A549 treated with dexamethasone at 1 μM for 4 hours (cell line): ENCODE measurements around the gene EGF. TPM values are rescaled to one million over a fixed set of nuclear protein-coding genes. Genes with fewer than 3 reads are reported as not detected.

Experiments
- total RNA-seq: library from RNA; stranded (reverse); fragments of 200-300 nt; extraction: Qiagen RNA extraction; gene quantifications from 5 replicates; pipeline ENCODE4 v1.2.3, GENCODE V29; 2022

EGF gene
- total RNA-seq = 0.13 to 0.48 TPM (median 0.24 TPM) in 5 replicates

GRCh38 chr4:109912706-109913595 lies at the start of gene EGF:
EGF (plus strand) TSS chr4:109912883; CDS start chr4:109913336, 453 bp downstream.

Other genes with a start within 250 kb of the EGF start
- gene CASP6, start 209.4 kb upstream of the EGF start, total RNA-seq = 13.4 to 17.5 TPM (median 13.9 TPM) in 5 replicates
- gene PLA2G12A, start 182.8 kb upstream of the EGF start, total RNA-seq = 10.7 to 14.6 TPM (median 12.1 TPM) in 5 replicates
- gene CFI, start 110.9 kb upstream of the EGF start, total RNA-seq = 0.29 to 1.0 TPM (median 0.92 TPM) in 5 replicates
- gene GAR1, start 97.1 kb upstream of the EGF start, total RNA-seq = 36.8 to 41.8 TPM (median 38.9 TPM) in 5 replicates
- gene RRH, start 84.9 kb upstream of the EGF start, total RNA-seq = 0.06 to 0.08 TPM (median 0.07 TPM) in 3 of 5 replicates, not detected in the others
- gene LRIT3, start 64.8 kb upstream of the EGF start, total RNA-seq = 0.03 to 0.06 TPM (median 0.04 TPM) in 4 of 5 replicates, not detected in the other